ENCODE measurements around the gene CAV1. TPM values are rescaled to one million over a fixed set of nuclear protein-coding genes. Genes with fewer than 3 reads are reported as not detected.

Gene CAV1
- polyA plus RNA-seq, 1 donor (not counting 4 experiments of a cell fraction or from before 2014, with no cell fraction given) = 2,905 TPM

DNA sequence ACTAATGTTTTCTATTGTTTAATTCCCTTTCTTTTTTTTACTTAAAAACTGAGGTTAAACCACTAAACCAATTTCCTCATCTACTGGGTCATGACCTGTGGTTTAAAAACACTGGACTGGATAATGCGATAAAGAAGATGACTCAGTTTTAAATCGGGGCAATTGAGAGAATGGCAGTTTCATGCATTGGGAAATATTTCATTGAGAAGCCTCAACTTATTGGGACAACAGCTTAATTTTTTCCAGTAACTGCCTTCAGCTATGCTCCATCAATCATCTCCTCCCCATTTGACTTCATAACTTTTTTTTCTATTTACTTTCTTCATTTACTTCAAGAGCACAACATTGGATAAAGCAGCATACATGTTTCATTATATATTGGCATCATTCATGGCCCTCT is 85.4 kb downstream of the CAV1 start:
- no peak overlapping the region for H3K4me3 ChIP-seq (ENCODE audit: control insufficient read depth in 2 of 3, extremely low read depth in 1 of 3, insufficient read depth in 2 of 3, low read depth in 1 of 3, low read length in 3 of 3)
- no peaks in the 10 kb centered on the region for H3K36me3 ChIP-seq (ENCODE audit: control insufficient read depth in 2 of 2, extremely low read depth in 1 of 2, insufficient read depth in 2 of 2, low read length in 2 of 2)
- no peaks in the 10 kb centered on the region for H3K27me3 ChIP-seq (ENCODE audit: control insufficient read depth, extremely low read depth, insufficient read depth, low read length)
- H3K9ac ChIP-seq (ENCODE audit: control insufficient read depth, extremely low read depth, insufficient read depth, low read length) = no peak overlapping the region
- FAIRE-seq (no peak), DNase-seq (ENCODE audit: low read depth, low spot score) (no peak)
- H3K9me3 ChIP-seq (ENCODE audit: control insufficient read depth, low read depth, low read length) = no peaks in the 10 kb centered on the region
- no peaks in the 10 kb centered on the region for H4K20me1 ChIP-seq (ENCODE audit: control insufficient read depth, extremely low read depth, insufficient read depth, low read length)
- no peaks in the 10 kb centered on the region for H3K4me1 ChIP-seq (ENCODE audit: control insufficient read depth, extremely low read depth, insufficient read depth, low read length)
- dilution Hi-C loops (cut with MboI; ENCODE audit: extremely low pct_ligation_motif_present, low sequenced_read_pairs) = no loop called here
- no peaks in the 10 kb centered on the region for H3K79me2 ChIP-seq (ENCODE audit: control insufficient read depth, insufficient read depth, low read length)
- TF ChIP-seq EZH2 (IDR thresholded peaks at IDR 0.05; ENCODE audit: low read length) = no peak
- TF ChIP-seq, protein P1, sequence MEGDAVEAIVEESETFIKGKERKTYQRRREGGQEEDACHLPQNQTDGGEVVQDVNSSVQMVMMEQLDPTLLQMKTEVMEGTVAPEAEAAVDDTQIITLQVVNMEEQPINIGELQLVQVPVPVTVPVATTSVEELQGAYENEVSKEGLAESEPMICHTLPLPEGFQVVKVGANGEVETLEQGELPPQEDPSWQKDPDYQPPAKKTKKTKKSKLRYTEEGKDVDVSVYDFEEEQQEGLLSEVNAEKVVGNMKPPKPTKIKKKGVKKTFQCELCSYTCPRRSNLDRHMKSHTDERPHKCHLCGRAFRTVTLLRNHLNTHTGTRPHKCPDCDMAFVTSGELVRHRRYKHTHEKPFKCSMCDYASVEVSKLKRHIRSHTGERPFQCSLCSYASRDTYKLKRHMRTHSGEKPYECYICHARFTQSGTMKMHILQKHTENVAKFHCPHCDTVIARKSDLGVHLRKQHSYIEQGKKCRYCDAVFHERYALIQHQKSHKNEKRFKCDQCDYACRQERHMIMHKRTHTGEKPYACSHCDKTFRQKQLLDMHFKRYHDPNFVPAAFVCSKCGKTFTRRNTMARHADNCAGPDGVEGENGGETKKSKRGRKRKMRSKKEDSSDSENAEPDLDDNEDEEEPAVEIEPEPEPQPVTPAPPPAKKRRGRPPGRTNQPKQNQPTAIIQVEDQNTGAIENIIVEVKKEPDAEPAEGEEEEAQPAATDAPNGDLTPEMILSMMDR (optimal IDR thresholded peaks at IDR 0.05 in 1 of 3, IDR thresholded peaks at IDR 0.05 in 1 of 3, conservative IDR thresholded peaks at IDR 0.05 in 1 of 3; ENCODE audit: extremely low read depth in 1 of 3, insufficient read depth in 2 of 3, low read length in 3 of 3) = no peak
- no peak overlapping the region for H3K27ac ChIP-seq (ENCODE audit: control insufficient read depth, insufficient read depth, low read length)
- no peak overlapping the region for H3K4me2 ChIP-seq (ENCODE audit: control insufficient read depth, extremely low read depth, insufficient read depth, low read depth, low read length)
- H3K9me1 ChIP-seq (ENCODE audit: control insufficient read depth, extremely low read depth, insufficient read depth, low read length) = no peaks in the 10 kb centered on the region
- H2AFZ ChIP-seq (ENCODE audit: control insufficient read depth, low read length) = no peak overlapping the region

- dilution Hi-C loops (cut with MboI; ENCODE audit: extremely low pct_ligation_motif_present, low sequenced_read_pairs) = no loop called here
Observed at GRCh38 chr7:116610721-116611120, 85.9 kb downstream of the CAV1 start.

More at GRCh38 chr7:116610721-116611120, 85.9 kb downstream of the CAV1 start:
- Histone ChIP-seq H3K4me2 (ENCODE audit: control insufficient read depth, extremely low read depth, insufficient read depth, low read depth, low read length) (no peak overlapping the region), H3K36me3 (ENCODE audit: control insufficient read depth in 2 of 2, extremely low read depth in 1 of 2, insufficient read depth in 2 of 2, low read length in 2 of 2) (no peaks in the 10 kb centered on the region), H4K20me1 (ENCODE audit: control insufficient read depth, extremely low read depth, insufficient read depth, low read length) (no peaks in the 10 kb centered on the region), H3K9ac (ENCODE audit: control insufficient read depth, extremely low read depth, insufficient read depth, low read length) (no peak overlapping the region), H3K79me2 (ENCODE audit: control insufficient read depth, insufficient read depth, low read length) (no peaks in the 10 kb centered on the region), H3K27ac (ENCODE audit: control insufficient read depth, insufficient read depth, low read length) (no peak overlapping the region), H3K27me3 (ENCODE audit: control insufficient read depth, extremely low read depth, insufficient read depth, low read length) (no peaks in the 10 kb centered on the region), H3K4me3 (ENCODE audit: control insufficient read depth in 2 of 3, extremely low read depth in 1 of 3, insufficient read depth in 2 of 3, low read depth in 1 of 3, low read length in 3 of 3) (no peak overlapping the region), H2AFZ (ENCODE audit: control insufficient read depth, low read length) (no peak overlapping the region), H3K9me1 (ENCODE audit: control insufficient read depth, extremely low read depth, insufficient read depth, low read length) (no peaks in the 10 kb centered on the region), H3K4me1 (ENCODE audit: control insufficient read depth, extremely low read depth, insufficient read depth, low read length) (no peaks in the 10 kb centered on the region), H3K9me3 (ENCODE audit: control insufficient read depth, low read depth, low read length) (no peaks in the 10 kb centered on the region)
- FAIRE-seq (no peak), DNase-seq (ENCODE audit: low read depth, low spot score) (no peak)
- TF ChIP-seq, protein P1 (optimal IDR thresholded peaks at IDR 0.05 in 1 of 3, IDR thresholded peaks at IDR 0.05 in 1 of 3, conservative IDR thresholded peaks at IDR 0.05 in 1 of 3; ENCODE audit: extremely low read depth in 1 of 3, insufficient read depth in 2 of 3, low read length in 3 of 3) = no peak
- no peak for TF ChIP-seq EZH2 (IDR thresholded peaks at IDR 0.05; ENCODE audit: low read length)

Small RNA genes lying within 50 kb of the gene (small RNA-seq; reads per million reads assigned to genes)
- 0 to 0.25 (median 0) reads per million in 3 experiments for gene AC006159.2 (ENCODE audit: insufficient read length in 3 of 3, low read depth in 3 of 3, low replicate concordance in 1 of 3)

Other genes with a start within 250 kb of the CAV1 start
- gene CAV2, start 25.3 kb upstream of the CAV1 start, polyA plus RNA-seq = 467 to 631 TPM (median 530 TPM) in 3 replicates
- gene MET, start 147.2 kb downstream of the CAV1 start, polyA plus RNA-seq = 99.8 to 119 TPM (median 117 TPM) in 3 replicates